B cell (primary cell): ENCODE data around the gene MGAT1. TPM values are rescaled to one million over a fixed set of nuclear protein-coding genes. Genes with fewer than 3 reads are reported as not detected.

Experiments used
- ATAC-seq: fragments of 200-7000 bp; cut with Tn5 transposase; one replicate; pipeline ENCODE4 v1.10.0; 2021; ENCODE audit warnings: low read depth, mild to moderate bottlenecking, moderate number of reproducible peaks, moderate library complexity
- CTCF ChIA-PET: fragments of 350-600 bp; sonication (Branson Sonifier 250); formaldehyde crosslinking; loops from one replicate; lab custom pipeline; 2021; ENCODE audit warnings: antibody characterized with exemption, inconsistent platforms; lab: Charles Lee
- POLR2A ChIA-PET: fragments of 350-600 bp; sonication (Branson Sonifier 250); formaldehyde crosslinking; loops from one replicate; lab custom pipeline; 2021; ENCODE audit warnings: antibody characterized with exemption; lab: Charles Lee
- DNase-seq: peaks from one replicate; pipeline ENCODE4 v3.0.0; 2013
- H2AFZ ChIP-seq: 2 replicates; pipeline ENCODE4 v1.6.1; 2012; ENCODE audit warnings: mild to moderate bottlenecking, low read depth, low read length; ENCODE audit not compliant: insufficient read depth, poor library complexity, severe bottlenecking
- H3K27ac ChIP-seq, 2 donors: 1 replicate in 1 of 2; 2 replicates in 1 of 2; pipeline ENCODE4 v1.5.1; 2012 to 2013; ENCODE audit warnings: low read length in 2 of 2, mild to moderate bottlenecking in 2 of 2, moderate library complexity in 1 of 2
- H3K27me3 ChIP-seq, 4 experiments: fragments of 200-600 bp in 1 of 4; sonication (generic) in 1 of 4; replicated peaks in 1 of 4; 1 replicate in 2 of 4; 2 replicates in 2 of 4; pipeline versions ENCODE4 v1.6.1 to v1.7.0; 2013 to 2016; ENCODE audit warnings: low read length in 3 of 4, mild to moderate bottlenecking in 2 of 4, mixed read lengths in 1 of 4, moderate library complexity in 1 of 4; ENCODE audit not compliant: insufficient read depth in 4 of 4, control insufficient read depth in 3 of 4; ENCODE audit errors: control extremely low read depth in 1 of 4
- H3K36me3 ChIP-seq, 2 experiments: replicated peaks in 1 of 2; 1 replicate in 1 of 2; 2 replicates in 1 of 2; pipeline versions ENCODE4 v1.6.1 to v1.7.1; 2013; ENCODE audit warnings: low read length in 1 of 2; ENCODE audit not compliant: insufficient read depth in 2 of 2, control insufficient read depth in 1 of 2; ENCODE audit errors: control extremely low read depth in 1 of 2, extremely low read depth in 1 of 2
- H3K4me1 ChIP-seq, 2 donors: fragments of 200-600 bp in 1 of 2; sonication (generic) in 1 of 2; 1 replicate in 1 of 2; 2 replicates in 1 of 2; pipeline versions ENCODE4 v1.5.1 to v1.6.1; 2013 to 2017; ENCODE audit warnings: low read length in 2 of 2; ENCODE audit not compliant: control insufficient read depth in 2 of 2, insufficient read depth in 2 of 2
- H3K4me2 ChIP-seq: replicated peaks from 2 replicates; pipeline ENCODE3; 2012; ENCODE audit warnings: mild to moderate bottlenecking, low read depth, low read length; ENCODE audit not compliant: poor library complexity, severe bottlenecking
- H3K4me3 ChIP-seq, 5 experiments: fragments of 200-600 bp in 1 of 5; sonication (generic) in 1 of 5; 1 replicate in 3 of 5; 2 replicates in 2 of 5; pipeline versions ENCODE4 v1.5.1 to v1.7.0; 2011 to 2016; ENCODE audit warnings: low read length in 4 of 5, mild to moderate bottlenecking in 4 of 5, low read depth in 2 of 5, control low read depth in 1 of 5, moderate library complexity in 1 of 5; ENCODE audit not compliant: insufficient read depth in 1 of 5; ENCODE audit errors: control extremely low read depth in 1 of 5, extremely low read depth in 1 of 5
- H3K79me2 ChIP-seq: fragments of 200-600 bp; sonication (generic); one replicate; pipeline ENCODE4 v1.6.0; 2016; ENCODE audit warnings: low read length; ENCODE audit not compliant: control insufficient read depth, insufficient read depth
- H3K9ac ChIP-seq: fragments of 200-600 bp; sonication (generic); 2 replicates; pipeline ENCODE4 v1.6.1; 2017; ENCODE audit warnings: mild to moderate bottlenecking, low read length, moderate library complexity
- H3K9me3 ChIP-seq, 3 donors: one replicate each; pipeline versions ENCODE4 v1.6.1 to v1.7.1; 2013; ENCODE audit warnings: low read length in 2 of 3; ENCODE audit not compliant: control insufficient read depth in 2 of 3, insufficient read depth in 1 of 3; ENCODE audit errors: control extremely low read depth in 1 of 3
- H4K20me1 ChIP-seq: 2 replicates; pipeline ENCODE4 v1.6.0; 2012; ENCODE audit warnings: mild to moderate bottlenecking, low read length; ENCODE audit not compliant: insufficient read depth, control insufficient read depth, poor library complexity, severe bottlenecking
- H3K27ac Mint-ChIP-seq: one replicate; pipeline ENCODE4 v1.8.0; 2021; ENCODE audit warnings: mixed read lengths
- H3K27me3 Mint-ChIP-seq: one replicate; pipeline ENCODE4 v1.8.0; 2021; ENCODE audit warnings: mixed read lengths
- H3K4me1 Mint-ChIP-seq: one replicate; pipeline ENCODE4 v1.8.0; 2021; ENCODE audit warnings: mixed read lengths
- H3K4me3 Mint-ChIP-seq: one replicate; pipeline ENCODE4 v1.8.0; 2021; ENCODE audit warnings: mixed read lengths
- H3K9me3 Mint-ChIP-seq: one replicate; pipeline ENCODE4 v1.8.0; 2022; ENCODE audit warnings: mixed read lengths; ENCODE audit not compliant: insufficient read depth
- CTCF ChIP-seq: fragments of 200-600 bp; IDR thresholded peaks from one replicate; pipeline ENCODE4 v1.8.0; 2022; ENCODE audit warnings: antibody characterized with exemption, mild to moderate bottlenecking
- EZH2 ChIP-seq: IDR thresholded peaks from 2 replicates; pipeline ENCODE4 v1.6.1; 2012; ENCODE audit warnings: borderline replicate concordance, low read depth, mild to moderate bottlenecking, moderate library complexity, low read length; ENCODE audit not compliant: insufficient read depth, poor library complexity, severe bottlenecking
- WGBS: methylation state at CpG from one replicate; pipeline ENCODE4 v1.1.5; 2013; ENCODE audit warnings: missing lambda C conversion rate; ENCODE audit not compliant: insufficient coverage; 5-methylcytosine and 5-hydroxymethylcytosine counted together
- intact Hi-C: fragments of 100-400 bp; cut with micrococcal nuclease; formaldehyde crosslinking; loops from one replicate; pipeline ENCODE4 v1.10.0; 2022
- polyA plus RNA-seq: library from polyadenylated mRNA; depleted of rRNA; stranded (reverse); fragments of >200 nt; gene quantifications from 2 replicates; pipeline ENCODE4 v1.2.3, GENCODE V29; 2012
- total RNA-seq, 2 donors: library from RNA; stranded (reverse); fragments of 120-200 nt in 1 of 2; gene quantifications; 1 replicate in 1 of 2; 2 replicates in 1 of 2; pipeline versions ENCODE4 v1.2.3 to v1.2.4, GENCODE V29; 2013 to 2022

MGAT1 gene
- total and polyA plus RNA-seq, 2 donors (not counting 1 experiment from before 2014, with no cell fraction given) = 81.2 to 140 TPM

GRCh38 chr5:180775624-180776023 lies 27.0 kb downstream of the MGAT1 start:
- DNase-seq = no peak
- Histone ChIP-seq H3K27me3 (peaks cover 0 to 4% (median 0%) of the 10 kb centered on the region in 4 experiments), H4K20me1 (no peaks in the 10 kb centered on the region), H3K27ac (no peak overlapping the region), H3K79me2 (no peaks in the 10 kb centered on the region), H3K4me1 (no peaks in the 10 kb centered on the region), H3K9ac (no peak overlapping the region), H3K9me3 (peaks cover 0 to 13% (median 8%) of the 10 kb centered on the region in 3 donors), H3K36me3 (no peaks in the 10 kb centered on the region), H2AFZ (no peak overlapping the region), H3K4me2 (no peak overlapping the region), H3K4me3 (no peak overlapping the region)
- POLR2A ChIA-PET = no interaction called here
- peaks cover 4% of the 10 kb centered on the region for H3K9me3 Mint-ChIP-seq
- no peaks in the 10 kb centered on the region for H3K4me1 Mint-ChIP-seq
- intact Hi-C loops = no loop called here
- 85% methylated on average over 3 of the region's 7 CpGs for WGBS
- TF ChIP-seq CTCF (no peak), EZH2 (no peak)
- no peak overlapping the region for H3K4me3 Mint-ChIP-seq
- peaks cover 17% of the 10 kb centered on the region for H3K27me3 Mint-ChIP-seq
- CTCF ChIA-PET = interaction anchor here (0.7 kb wide), 1 partner anchor 377 kb away, joined by 3 read pairs; no protein-coding TSS in a partner anchor
- no peak overlapping the region for H3K27ac Mint-ChIP-seq
- no peak for ATAC-seq

- H4K20me1 ChIP-seq = no peaks in the 10 kb centered on the region
- intact Hi-C loops = no loop called here
- H3K4me3 ChIP-seq = no peak overlapping the region
- H3K4me1 Mint-ChIP-seq = no peaks in the 10 kb centered on the region
- peaks cover 3 to 13% (median 8%) of the 10 kb centered on the region in 3 donors for H3K9me3 ChIP-seq
- H3K79me2 ChIP-seq = no peaks in the 10 kb centered on the region
- no peak overlapping the region for H2AFZ ChIP-seq
- no peak overlapping the region for H3K4me3 Mint-ChIP-seq
- ATAC-seq (no peak), DNase-seq (no peak)
- H3K27me3 Mint-ChIP-seq = peaks cover 29% of the 10 kb centered on the region
- H3K27me3 ChIP-seq = peaks cover 0 to 4% (median 0%) of the 10 kb centered on the region in 4 experiments
- no peak overlapping the region for H3K4me2 ChIP-seq
- H3K27ac ChIP-seq = no peak overlapping the region
- no peak overlapping the region for H3K27ac Mint-ChIP-seq
- no peaks in the 10 kb centered on the region for H3K4me1 ChIP-seq
- CTCF ChIA-PET = no interaction called here
- H3K9ac ChIP-seq = no peak overlapping the region
- POLR2A ChIA-PET = no interaction called here
- peaks cover 15% of the 10 kb centered on the region for H3K9me3 Mint-ChIP-seq
- H3K36me3 ChIP-seq = no peaks in the 10 kb centered on the region
- TF ChIP-seq EZH2 (no peak), CTCF (no peak)
Measured at GRCh38 chr5:180771839-180772238, 30.8 kb downstream of the MGAT1 start.
